HAP-1 (cell line): Measurements from ENCODE around the gene GRHL1.

Experiments used
- DNase-seq, 2 experiments: peaks; one replicate each; pipeline ENCODE4 v3.0.0-alpha.2; 2016 to 2020; ENCODE audit warnings: low spot score in 2 of 2
- H3K27me3 ChIP-seq: fragments of 250-450 bp; sonication (Bioruptor Pico); 2 replicates; pipeline ENCODE4 v1.5.1; 2020; ENCODE audit warnings: low read depth, mild to moderate bottlenecking, moderate library complexity
- H3K36me3 ChIP-seq: fragments of 250-450 bp; sonication (Bioruptor Pico); replicated peaks from 2 replicates; pipeline ENCODE4 v1.5.1; 2020; ENCODE audit warnings: mild to moderate bottlenecking
- H3K4me1 ChIP-seq: fragments of 250-450 bp; sonication (Bioruptor Pico); 2 replicates; pipeline ENCODE4 v1.5.1; 2020; ENCODE audit warnings: mild to moderate bottlenecking
- H3K4me3 ChIP-seq: fragments of 250-450 bp; sonication (Bioruptor Pico); 2 replicates; pipeline ENCODE4 v1.5.1; 2020; ENCODE audit warnings: mild to moderate bottlenecking, moderate library complexity
- H3K9me3 ChIP-seq: fragments of 250-450 bp; sonication (Bioruptor Pico); 2 replicates; pipeline ENCODE4 v1.5.1; 2020; ENCODE audit warnings: mild to moderate bottlenecking, moderate library complexity
- in situ Hi-C: fragments of 300-500 bp; cut with MboI; formaldehyde crosslinking; loops from 3 replicates; pipeline ENCODE4 v1.14.3; 2020; ENCODE audit warnings: low sequenced_read_pairs, inconsistent platforms, mixed read lengths

GRHL1 gene

DNA sequence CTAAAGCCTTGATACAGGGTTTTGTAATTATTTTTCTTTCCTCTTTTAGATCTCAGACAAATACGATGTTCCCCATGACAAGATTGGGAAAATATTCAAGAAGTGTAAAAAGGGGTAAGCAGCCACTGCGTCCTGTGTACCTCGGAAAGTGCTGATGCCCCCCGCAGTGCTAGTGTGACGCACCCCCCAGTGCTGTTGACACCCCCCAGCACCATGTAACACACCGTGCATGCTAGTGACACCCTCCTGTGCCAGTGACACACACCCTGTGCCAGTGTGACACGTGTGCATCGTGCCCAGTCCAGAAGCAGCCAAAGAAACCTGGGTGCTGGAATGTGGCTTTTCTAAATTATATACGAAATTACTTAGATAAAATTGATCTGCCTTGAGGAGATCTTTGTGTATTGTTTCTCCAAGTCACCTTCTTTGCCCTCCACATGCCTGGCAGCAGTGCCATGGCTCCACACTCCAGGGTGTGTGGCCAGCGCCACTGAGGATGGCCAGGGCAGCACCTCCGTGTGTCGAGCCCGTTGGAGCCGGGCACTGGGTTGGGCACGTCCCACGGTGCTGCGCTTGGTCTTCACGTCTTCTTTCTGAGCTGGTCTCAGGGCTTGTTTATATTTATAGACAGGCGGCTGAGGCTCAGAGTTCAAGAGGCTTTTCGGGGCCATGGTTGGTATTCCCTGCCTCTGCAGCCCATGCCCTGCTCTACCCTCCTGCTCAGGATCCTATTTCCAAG is 47.6 kb downstream of the GRHL1 start:
- in situ Hi-C loops, result no loop called here

DNA sequence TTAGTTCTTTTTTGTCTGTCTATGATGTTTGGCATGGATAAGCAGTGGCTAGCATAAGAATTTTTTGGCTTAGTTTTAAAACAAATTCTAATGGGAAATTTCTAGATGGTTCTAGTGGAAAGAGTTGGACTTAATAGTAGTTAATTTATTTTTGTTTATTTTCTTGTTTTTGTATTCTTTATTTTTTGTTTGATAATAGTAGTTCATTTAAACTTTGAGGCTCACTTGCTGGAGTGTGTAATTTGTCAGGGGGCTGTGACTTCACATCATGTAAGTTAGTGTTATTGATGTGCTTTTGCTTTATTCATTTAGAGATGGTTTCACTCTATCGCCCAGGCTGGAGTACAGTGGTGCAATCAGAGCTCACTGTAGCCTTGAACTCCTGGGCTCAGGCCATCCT is 48.2 kb downstream of the GRHL1 start:
- Histone ChIP-seq H3K9me3 (no peaks in the 10 kb centered on the region), H3K36me3 (peaks cover 22% of the 10 kb centered on the region), H3K4me1 (0 out of 2 replicates have a peak, but pooled peaks cover 3% of the 10 kb centered on the region), H3K4me3 (no peak overlapping the region), H3K27me3 (no peaks in the 10 kb centered on the region)
- no peak for DNase-seq
- in situ Hi-C loops, result no loop called here

More for the DNA sequence above, 47.6 kb downstream of the GRHL1 start:
- no peak overlapping the region for H3K4me3 ChIP-seq
- peaks cover 22% of the 10 kb centered on the region for H3K36me3 ChIP-seq
- H3K27me3 ChIP-seq, result no peaks in the 10 kb centered on the region
- H3K4me1 ChIP-seq, result 0 out of 2 replicates have a peak, but pooled peaks cover 3% of the 10 kb centered on the region
- H3K9me3 ChIP-seq, result no peaks in the 10 kb centered on the region
- no peak for DNase-seq

DNA sequence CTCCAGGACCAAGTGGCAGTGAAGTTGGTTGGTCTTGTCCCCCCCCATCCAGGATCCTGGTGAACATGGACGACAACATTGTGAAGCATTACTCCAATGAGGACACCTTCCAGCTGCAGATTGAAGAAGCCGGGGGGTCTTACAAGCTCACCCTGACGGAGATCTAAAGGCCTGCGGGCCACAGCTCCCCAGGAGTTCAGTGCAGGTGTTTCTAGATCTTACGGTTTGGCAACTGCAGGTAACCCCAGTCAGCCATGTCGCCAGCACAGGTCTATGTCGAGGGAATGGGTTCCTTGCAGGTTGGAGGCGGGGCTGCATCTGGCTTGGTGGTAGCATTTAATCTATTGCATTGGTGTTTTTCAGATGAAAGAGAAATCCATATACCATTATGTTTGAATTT is 49.0 kb downstream of the GRHL1 start:
- in situ Hi-C loops, result no loop called here
- Histone ChIP-seq H3K27me3 (no peaks in the 10 kb centered on the region), H3K9me3 (no peaks in the 10 kb centered on the region), H3K4me1 (0 out of 2 replicates have a peak, but pooled peaks cover 3% of the 10 kb centered on the region), H3K36me3 (peaks cover 22% of the 10 kb centered on the region), H3K4me3 (no peak overlapping the region)
- DNase-seq, result no peak

DNA sequence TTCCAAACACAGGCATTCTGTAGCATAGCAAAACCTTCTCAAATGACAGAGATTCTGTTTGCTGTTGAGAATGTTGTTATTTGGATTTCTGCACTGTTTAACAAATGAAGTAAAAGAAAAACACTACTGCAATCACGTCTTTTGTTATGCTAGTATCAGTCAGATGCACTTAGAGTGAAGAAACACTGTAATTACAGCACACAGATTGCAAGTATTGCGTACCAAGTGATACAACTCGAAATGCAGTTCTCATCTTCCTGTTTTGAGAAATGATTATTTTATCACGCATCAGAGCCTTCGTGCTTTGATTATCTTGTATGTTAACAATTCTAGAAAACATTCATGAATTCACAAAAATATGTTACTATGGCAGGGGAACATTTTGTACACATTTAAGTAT is 50.1 kb downstream of the GRHL1 start:
- peaks cover 17% of the 10 kb centered on the region for H3K36me3 ChIP-seq
- no peaks in the 10 kb centered on the region for H3K9me3 ChIP-seq
- in situ Hi-C loops, result no loop called here
- no peak for DNase-seq
- no peak overlapping the region for H3K4me3 ChIP-seq
- 0 out of 2 replicates have a peak, but pooled peaks cover 3% of the 10 kb centered on the region for H3K4me1 ChIP-seq
- H3K27me3 ChIP-seq, result no peaks in the 10 kb centered on the region

DNA sequence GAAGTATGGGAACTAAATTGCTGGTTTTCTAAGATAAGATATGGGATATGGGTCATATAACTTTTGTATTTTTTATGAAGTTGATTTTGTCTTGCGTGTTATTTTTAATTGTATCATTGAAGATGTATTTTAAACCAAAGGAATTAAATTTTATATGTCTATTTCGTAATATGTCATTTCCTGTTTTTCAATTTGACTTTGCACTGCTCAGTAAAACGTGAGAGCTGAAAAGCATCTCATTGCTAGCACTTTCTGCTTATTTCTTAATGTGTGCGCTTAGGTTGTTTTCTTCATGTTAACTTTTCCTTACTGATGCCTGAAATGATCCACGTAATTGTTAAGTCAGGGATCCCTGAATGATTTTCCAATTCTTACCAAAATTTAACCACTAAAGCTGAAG is 50.6 kb downstream of the GRHL1 start:
- in situ Hi-C loops, result no loop called here
- no peak overlapping the region for H3K4me3 ChIP-seq
- H3K27me3 ChIP-seq, result no peaks in the 10 kb centered on the region
- H3K4me1 ChIP-seq, result 0 out of 2 replicates have a peak, but pooled peaks cover 3% of the 10 kb centered on the region
- no peaks in the 10 kb centered on the region for H3K9me3 ChIP-seq
- peaks cover 17% of the 10 kb centered on the region for H3K36me3 ChIP-seq
- no peak for DNase-seq

DNA sequence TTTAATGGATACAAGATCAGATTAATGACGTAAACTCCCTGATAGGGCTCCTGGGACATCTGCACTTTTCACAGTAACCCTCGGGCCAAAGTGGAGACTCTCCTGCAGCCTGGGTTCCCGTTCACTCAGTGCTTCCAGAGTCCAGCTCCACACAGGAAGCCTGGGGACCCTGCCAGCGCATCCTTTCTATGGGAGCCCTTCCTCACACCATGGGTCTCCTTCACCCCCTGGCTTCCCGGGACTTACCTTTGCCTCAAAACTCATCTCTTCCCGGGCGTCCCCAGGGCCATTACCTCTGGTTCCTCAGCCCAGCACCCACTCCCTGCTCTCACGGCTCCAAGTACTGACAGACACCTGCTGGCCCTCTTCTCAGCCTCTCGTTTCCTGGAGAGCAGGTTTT is 51.2 kb downstream of the GRHL1 start:
- in situ Hi-C loops, result no loop called here
- Histone ChIP-seq H3K9me3 (no peaks in the 10 kb centered on the region), H3K36me3 (peaks cover 17% of the 10 kb centered on the region), H3K4me1 (0 out of 2 replicates have a peak, but pooled peaks cover 3% of the 10 kb centered on the region), H3K27me3 (no peaks in the 10 kb centered on the region), H3K4me3 (no peak overlapping the region)
- no peak for DNase-seq

DNA sequence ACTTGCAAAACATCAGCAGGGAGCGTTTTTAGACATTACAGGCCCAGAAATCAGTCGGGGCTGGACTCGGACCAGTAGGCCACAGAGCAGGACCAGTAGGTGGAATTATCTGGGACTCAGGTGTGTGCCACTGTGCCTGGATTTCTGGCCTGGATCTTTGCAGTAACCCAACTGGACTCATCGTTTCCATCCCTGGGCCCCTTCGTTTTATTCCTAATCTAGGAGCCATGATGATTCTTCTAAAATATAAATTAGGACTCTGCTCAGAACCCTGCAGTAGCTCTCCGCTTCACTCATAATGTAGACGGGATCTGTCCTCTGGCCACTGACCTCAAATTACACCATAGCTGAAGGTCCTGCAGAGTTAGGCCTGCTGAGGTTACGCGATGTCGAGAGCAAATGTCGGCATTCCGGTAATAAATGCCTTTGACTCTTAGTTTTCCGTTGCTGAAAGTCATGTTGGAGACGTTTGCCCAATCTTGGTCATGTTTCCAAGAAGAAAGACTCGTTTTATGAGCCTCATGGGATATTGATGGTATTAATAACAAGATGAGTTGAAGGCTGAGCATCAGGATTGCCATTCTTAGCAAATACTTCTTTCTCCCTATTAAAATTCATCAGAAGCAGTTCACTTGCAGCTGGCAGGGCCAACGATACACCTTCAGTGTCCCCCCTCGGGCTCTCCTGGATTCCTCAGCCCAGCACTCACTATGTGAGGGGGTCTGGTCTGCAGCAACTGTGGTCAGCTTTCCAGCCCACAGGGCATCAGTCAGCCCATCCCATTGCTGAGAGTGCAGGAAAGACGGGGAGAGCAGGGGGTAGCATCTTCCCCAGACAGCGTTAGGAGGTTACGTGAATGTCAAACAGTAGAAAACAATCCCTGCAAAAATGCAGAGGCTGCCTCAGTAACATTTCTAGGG is 52.0 kb downstream of the GRHL1 start:
- no peaks in the 10 kb centered on the region for H3K9me3 ChIP-seq
- H3K4me1 ChIP-seq, result 0 out of 2 replicates have a peak, but pooled peaks cover 3% of the 10 kb centered on the region
- no peak overlapping the region for H3K4me3 ChIP-seq
- peaks cover 13% of the 10 kb centered on the region for H3K36me3 ChIP-seq
- no peak for DNase-seq
- no peaks in the 10 kb centered on the region for H3K27me3 ChIP-seq
- in situ Hi-C loops, result no loop called here

DNA sequence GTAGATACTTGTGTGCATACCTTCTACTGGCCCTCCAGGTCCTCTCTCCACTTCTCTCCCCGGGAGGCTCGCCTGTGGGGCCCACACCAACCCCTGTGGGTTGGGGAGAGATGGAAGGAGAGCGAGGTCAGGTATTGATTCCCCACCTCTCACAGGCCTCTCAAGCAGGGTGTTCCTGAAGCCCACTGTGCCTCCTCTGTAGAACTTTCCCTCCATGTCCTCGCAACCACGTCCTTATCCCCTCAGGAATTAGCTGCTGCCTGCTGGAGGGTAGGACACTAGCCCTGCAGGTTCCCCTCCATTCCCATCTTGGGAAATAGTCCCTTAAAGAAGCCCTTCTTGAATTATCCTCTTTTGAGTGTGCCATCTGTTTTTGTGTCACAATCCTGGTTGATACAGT is 52.9 kb downstream of the GRHL1 start:
- Histone ChIP-seq H3K9me3 (no peaks in the 10 kb centered on the region), H3K36me3 (peaks cover 8% of the 10 kb centered on the region; the same call in 1 of the 2 replicates), H3K4me1 (0 out of 2 replicates have a peak, but pooled peaks cover 3% of the 10 kb centered on the region), H3K4me3 (no peak overlapping the region), H3K27me3 (no peaks in the 10 kb centered on the region)
- in situ Hi-C loops, result no loop called here
- no peak for DNase-seq

DNA sequence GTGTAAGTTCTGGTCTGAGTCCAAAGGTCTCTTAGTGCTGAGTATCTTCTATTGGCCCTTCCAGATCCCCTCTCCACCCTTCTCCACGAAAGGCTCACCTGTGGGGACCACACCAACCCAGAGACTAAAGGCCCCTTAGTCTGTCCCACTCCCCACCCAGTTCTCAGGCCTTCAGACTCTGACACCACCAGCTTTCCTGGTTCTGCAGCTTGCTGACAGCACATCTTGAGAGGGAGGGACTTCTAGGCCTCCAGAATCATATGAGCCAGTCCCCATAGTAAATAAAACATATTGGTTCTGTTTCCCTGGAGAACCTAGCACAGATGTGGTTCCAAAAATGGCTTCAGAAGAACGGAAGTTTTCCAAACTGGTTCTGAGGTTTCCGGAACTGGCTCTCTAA is 53.3 kb downstream of the GRHL1 start:
- H3K27me3 ChIP-seq, result no peaks in the 10 kb centered on the region
- DNase-seq, result no peak
- H3K4me1 ChIP-seq, result 0 out of 2 replicates have a peak, but pooled peaks cover 3% of the 10 kb centered on the region
- in situ Hi-C loops, result no loop called here
- H3K36me3 ChIP-seq, result peaks cover 6% of the 10 kb centered on the region; the same call in 1 of the 2 replicates
- no peak overlapping the region for H3K4me3 ChIP-seq
- H3K9me3 ChIP-seq, result no peaks in the 10 kb centered on the region

DNA sequence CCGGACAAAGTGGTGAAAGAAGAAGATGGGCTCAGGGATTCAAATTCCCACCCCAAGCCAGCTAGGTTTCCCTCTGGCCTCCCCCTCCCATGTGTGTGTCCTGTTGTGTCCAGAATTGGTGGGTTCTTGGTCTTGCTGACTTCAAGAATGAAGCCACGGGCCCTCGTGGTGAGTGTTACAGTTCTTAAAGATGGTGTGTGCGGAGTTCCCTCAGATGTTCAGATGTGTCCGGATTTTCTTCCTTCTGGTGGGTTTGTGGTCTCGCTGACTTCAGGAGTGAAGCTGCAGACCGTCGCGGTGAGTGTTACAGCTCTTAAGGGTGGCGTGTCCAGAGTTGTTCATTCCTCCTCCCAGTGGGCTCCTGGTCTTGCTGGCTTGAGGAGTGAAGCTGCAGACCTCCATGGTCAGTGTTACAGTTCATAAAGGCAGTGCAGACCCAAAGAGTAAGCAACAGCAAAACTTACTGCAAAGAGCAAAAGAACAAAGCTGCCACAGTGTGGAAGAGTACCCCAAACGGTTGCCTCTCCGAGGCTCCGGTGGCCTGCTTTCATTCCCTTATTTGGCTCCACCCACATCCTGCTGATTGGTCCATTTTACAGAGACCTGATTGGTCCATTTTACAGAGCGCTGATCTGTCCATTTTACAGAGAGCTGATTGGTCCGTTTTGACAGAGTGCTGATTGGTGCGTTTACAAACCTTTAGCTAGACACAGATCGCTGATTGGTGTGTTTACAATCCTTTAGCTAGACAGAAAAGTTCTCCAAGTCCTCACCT is 54.2 kb downstream of the GRHL1 start:
- 0 out of 2 replicates have a peak, but pooled peaks cover 3% of the 10 kb centered on the region for H3K4me1 ChIP-seq
- H3K27me3 ChIP-seq, result no peaks in the 10 kb centered on the region
- no peak overlapping the region for H3K4me3 ChIP-seq
- H3K36me3 ChIP-seq, result no peaks in the 10 kb centered on the region
- H3K9me3 ChIP-seq, result no peaks in the 10 kb centered on the region
- DNase-seq, result no peak
- in situ Hi-C loops, result no loop called here

DNA sequence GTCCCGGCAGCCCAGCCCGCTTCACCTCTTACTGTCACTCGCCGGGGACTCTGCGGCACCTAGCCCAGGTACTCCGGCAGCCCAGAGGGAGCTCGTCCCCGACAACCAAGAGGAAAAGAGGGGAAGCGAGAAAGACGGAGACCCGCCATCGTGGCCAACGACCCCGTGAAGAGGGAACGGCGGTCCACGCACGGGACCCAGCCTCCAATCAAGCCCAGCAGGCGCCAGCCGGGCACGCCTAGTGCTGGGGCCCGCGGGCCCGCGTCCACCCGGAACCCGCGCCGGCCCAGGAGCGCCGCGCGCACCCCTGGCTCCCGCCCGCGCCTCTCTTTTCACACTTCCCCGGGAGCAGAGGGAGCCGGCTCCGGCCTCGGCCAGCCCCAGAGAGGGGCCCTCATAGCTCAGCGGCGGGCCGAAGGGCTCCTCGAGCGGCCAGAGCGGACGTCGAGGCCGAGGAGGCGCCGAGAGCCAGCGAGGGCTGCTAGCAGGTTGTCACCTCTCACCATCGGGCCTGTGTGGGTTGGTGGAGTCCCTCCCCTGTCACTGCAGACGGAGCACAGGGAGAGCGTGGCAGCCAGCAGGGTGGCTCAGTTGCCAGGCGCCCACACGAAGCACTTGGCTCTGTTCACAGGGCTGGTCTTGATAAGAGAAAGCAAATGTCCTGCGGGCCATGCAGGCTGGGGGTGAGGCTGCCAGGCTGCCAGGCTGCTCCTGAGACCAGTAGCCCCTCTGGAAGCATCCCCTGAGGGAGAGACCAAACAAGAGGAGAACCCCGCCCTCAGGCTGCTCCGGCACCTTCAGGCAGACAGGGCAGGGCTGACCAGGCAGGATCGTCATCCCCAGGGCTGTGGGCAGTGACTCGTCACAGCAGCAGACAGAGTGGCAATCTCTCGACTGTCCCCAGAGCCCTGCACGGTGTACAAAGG is 55.0 kb downstream of the GRHL1 start:
- H3K36me3 ChIP-seq, result no peaks in the 10 kb centered on the region
- no peak for DNase-seq
- H3K27me3 ChIP-seq, result no peaks in the 10 kb centered on the region
- H3K4me1 ChIP-seq, result 0 out of 2 replicates have a peak, but pooled peaks cover 1% of the 10 kb centered on the region
- no peaks in the 10 kb centered on the region for H3K9me3 ChIP-seq
- in situ Hi-C loops, result no loop called here
- no peak overlapping the region for H3K4me3 ChIP-seq

DNA sequence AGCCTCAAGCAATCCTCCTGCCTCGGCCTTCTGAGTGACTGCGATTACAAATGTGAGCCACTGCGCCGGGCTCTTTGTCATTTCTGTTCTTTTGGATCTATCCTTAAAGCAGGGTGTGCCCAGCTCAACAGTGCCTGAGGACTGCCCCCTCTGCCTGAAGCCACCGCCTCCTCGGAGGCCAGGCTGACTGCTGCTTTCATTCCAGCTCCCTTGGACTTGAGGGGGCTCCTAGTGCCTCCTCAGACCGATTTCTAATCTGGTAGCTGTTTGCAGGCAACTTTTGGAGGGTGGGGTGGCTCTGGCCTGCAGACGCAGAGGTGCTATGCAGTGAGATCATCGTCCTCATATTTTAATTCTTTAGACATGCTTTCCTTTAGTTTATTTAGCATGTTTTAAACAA is 55.9 kb downstream of the GRHL1 start:
- Histone ChIP-seq H3K9me3 (no peaks in the 10 kb centered on the region), H3K36me3 (no peaks in the 10 kb centered on the region), H3K27me3 (no peaks in the 10 kb centered on the region), H3K4me1 (no peaks in the 10 kb centered on the region), H3K4me3 (no peak overlapping the region)
- in situ Hi-C loops, result no loop called here
- DNase-seq, result no peak
